Endothelial cell of umbilical vein (primary cell): Measurements from ENCODE around the gene HACE1. TPM values are rescaled to one million over a fixed set of nuclear protein-coding genes. Genes with fewer than 3 reads are reported as not detected.

Source experiments
- BruUV-seq: library from RNA; stranded (reverse); fragments of 400-500 nt; replicated peaks from 2 replicates; lab custom pipeline; 2021; lab: Mats Ljungman, UMichigan
- CTCF ChIA-PET: fragments of 300-600, 350-600 bp; sonication (Branson Sonifier 250); formaldehyde crosslinking; loops from one replicate; lab custom pipeline; 2021; ENCODE audit warnings: antibody characterized with exemption, inconsistent platforms; lab: Charles Lee
- POLR2A ChIA-PET: fragments of 300-600, 350-600 bp; sonication (Branson Sonifier 250); formaldehyde crosslinking; loops from one replicate; lab custom pipeline; 2021; ENCODE audit warnings: antibody characterized with exemption, inconsistent platforms; lab: Charles Lee
- DNase-seq: peaks from one replicate; pipeline ENCODE4 v3.0.0-alpha.2; 2011; ENCODE audit warnings: low read depth, low spot score
- FAIRE-seq: peaks from 2 replicates; lab custom pipeline; 2011; peaks lifted over from hg19 to GRCh38; lab: Jason Lieb, UNC
- H2AFZ ChIP-seq: 2 replicates; pipeline ENCODE4 v1.6.0; 2012; ENCODE audit warnings: low read depth, low read length, control low read depth, inconsistent platforms
- H3K27ac ChIP-seq: 2 replicates; pipeline ENCODE4 v1.5.1; 2011; ENCODE audit warnings: low read depth, mild to moderate bottlenecking, control low read depth, low read length, moderate library complexity; ENCODE audit not compliant: insufficient read depth
- H3K27me3 ChIP-seq, 2 experiments: 2 replicates each; pipeline versions ENCODE4 v1.6.0 to v1.6.1; 2011; ENCODE audit warnings: low read length in 2 of 2, mixed read lengths in 1 of 2; ENCODE audit not compliant: control insufficient read depth in 2 of 2, insufficient read depth in 2 of 2
- H3K36me3 ChIP-seq, 2 experiments: 2 replicates in 1 of 2; 3 replicates in 1 of 2; pipeline ENCODE4 v1.5.1; 2011; ENCODE audit warnings: low read length in 2 of 2, mild to moderate bottlenecking in 1 of 2, moderate library complexity in 1 of 2; ENCODE audit not compliant: control insufficient read depth in 2 of 2, insufficient read depth in 2 of 2; ENCODE audit errors: extremely low read depth in 1 of 2
- H3K4me1 ChIP-seq: 3 replicates; pipeline ENCODE4 v1.5.1; 2011; ENCODE audit warnings: mild to moderate bottlenecking, low read length; ENCODE audit not compliant: control insufficient read depth, insufficient read depth; ENCODE audit errors: extremely low read depth
- H3K4me2 ChIP-seq: 2 replicates; pipeline ENCODE4 v1.6.1; 2011; ENCODE audit warnings: low read length, control low read depth, mixed read lengths; ENCODE audit not compliant: insufficient read depth
- H3K4me3 ChIP-seq, 3 experiments: fragments of 200-600 bp in 1 of 3; sonication (generic), shearing (Covaris generic) in 1 of 3; replicated peaks in 1 of 3; 2 replicates each; pipeline ENCODE4 v1.5.1; 2011 to 2016; ENCODE audit warnings: control low read depth in 3 of 3, low read length in 3 of 3, mild to moderate bottlenecking in 2 of 3, inconsistent platforms in 1 of 3, low read depth in 1 of 3, moderate library complexity in 1 of 3; ENCODE audit not compliant: insufficient read depth in 1 of 3
- H3K79me2 ChIP-seq: 2 replicates; pipeline ENCODE4 v1.6.0; 2012; ENCODE audit warnings: low read length, inconsistent platforms; ENCODE audit not compliant: control insufficient read depth, insufficient read depth
- H3K9ac ChIP-seq: replicated peaks from 2 replicates; pipeline ENCODE3; 2011; ENCODE audit warnings: low read length, control low read depth; ENCODE audit not compliant: insufficient read depth; ENCODE audit errors: extremely low read depth
- H3K9me1 ChIP-seq: replicated peaks from 3 replicates; pipeline ENCODE4 v1.6.0; 2011; ENCODE audit warnings: mild to moderate bottlenecking, low read length; ENCODE audit not compliant: control insufficient read depth, insufficient read depth; ENCODE audit errors: extremely low read depth
- H3K9me3 ChIP-seq: replicated peaks from 2 replicates; pipeline ENCODE4 v1.5.1; 2012; ENCODE audit warnings: low read length, inconsistent platforms; ENCODE audit not compliant: control insufficient read depth, insufficient read depth
- H4K20me1 ChIP-seq: replicated peaks from 2 replicates; pipeline ENCODE3; 2011; ENCODE audit warnings: mild to moderate bottlenecking, low read length; ENCODE audit not compliant: control insufficient read depth, insufficient read depth; ENCODE audit errors: extremely low read depth
- CTCF ChIP-seq, 2 donors: IDR thresholded peaks; 1 replicate in 1 of 2; 2 replicates in 1 of 2; pipeline ENCODE4 v1.5.1; 2011; ENCODE audit warnings: low read length in 2 of 2, mild to moderate bottlenecking in 2 of 2, moderate library complexity in 2 of 2, control low read depth in 1 of 2, inconsistent platforms in 1 of 2, low read depth in 1 of 2; ENCODE audit not compliant: insufficient read depth in 1 of 2; ENCODE audit errors: extremely low read depth in 1 of 2
- EZH2 ChIP-seq: IDR thresholded peaks from 2 replicates; pipeline ENCODE4 v1.6.1; 2012; ENCODE audit warnings: borderline replicate concordance, low read depth, mild to moderate bottlenecking, moderate library complexity, low read length, inconsistent platforms; ENCODE audit not compliant: severe bottlenecking
- FOS ChIP-seq: IDR thresholded peaks from 2 replicates; pipeline ENCODE4 v1.6.1; 2011; ENCODE audit warnings: mild to moderate bottlenecking, low read length, moderate library complexity, borderline replicate concordance; ENCODE audit not compliant: insufficient read depth
- GATA2 ChIP-seq: IDR thresholded peaks from 2 replicates; pipeline ENCODE4 v1.7.0; 2011; ENCODE audit warnings: low read depth, mild to moderate bottlenecking, moderate library complexity, mixed read lengths, low read length; ENCODE audit not compliant: insufficient read length, insufficient read depth
- JUN ChIP-seq: IDR thresholded peaks from 2 replicates; pipeline ENCODE4 v1.6.1; 2011; ENCODE audit warnings: borderline replicate concordance, low read depth; ENCODE audit not compliant: insufficient read length, insufficient read depth
- MYC ChIP-seq: IDR thresholded peaks from one replicate; pipeline ENCODE4 v1.6.1; 2011; ENCODE audit warnings: mild to moderate bottlenecking, low read depth, low read length
- POLR2A ChIP-seq: IDR thresholded peaks from 2 replicates; pipeline ENCODE4 v1.6.1; 2012; ENCODE audit warnings: low read depth, mild to moderate bottlenecking, control low read depth, low read length
- POLR2AphosphoS5 ChIP-seq: IDR thresholded peaks from 2 replicates; pipeline ENCODE4 v1.6.1; 2012; ENCODE audit warnings: low read depth, mild to moderate bottlenecking, control low read depth, low read length, moderate library complexity; ENCODE audit not compliant: insufficient read depth
- dilution Hi-C: fragments of 300-500 bp; cut with MboI; formaldehyde crosslinking; loops from one replicate; pipeline ENCODE4 v1.15.0; 2019; ENCODE audit warnings: low sequenced_read_pairs; ENCODE audit not compliant: extremely low pct_ligation_motif_present
- intact Hi-C: fragments of 100-400 bp; cut with micrococcal nuclease; formaldehyde crosslinking; loops from one replicate; pipeline ENCODE4 v1.10.0; 2022
- polyA plus RNA-seq, 4 experiments: library from polyadenylated mRNA; depleted of rRNA in 3 of 4; stranded (reverse) in 3 of 4; unstranded in 1 of 4; fragments of >200 nt; gene quantifications; 2 replicates each; pipeline versions ENCODE4 v1.2.1 to v1.2.3, GENCODE V29; 2011 to 2012; ENCODE audit warnings: missing spikeins in 1 of 4
- total RNA-seq: library from RNA; stranded (reverse); gene quantifications from 2 replicates; pipeline ENCODE4 v1.2.3, GENCODE V29; 2021
- TF ChIP-seq, protein P1 (sequence below): IDR thresholded peaks from 2 replicates; pipeline ENCODE4 v1.6.1; 2011; ENCODE audit not compliant: insufficient read depth, insufficient read length

The HACE1 gene
- total and polyA plus RNA-seq, 2 donors (not counting 3 experiments of a cell fraction or from before 2014, with no cell fraction given), result 4.9 to 14.8 TPM

DNA sequence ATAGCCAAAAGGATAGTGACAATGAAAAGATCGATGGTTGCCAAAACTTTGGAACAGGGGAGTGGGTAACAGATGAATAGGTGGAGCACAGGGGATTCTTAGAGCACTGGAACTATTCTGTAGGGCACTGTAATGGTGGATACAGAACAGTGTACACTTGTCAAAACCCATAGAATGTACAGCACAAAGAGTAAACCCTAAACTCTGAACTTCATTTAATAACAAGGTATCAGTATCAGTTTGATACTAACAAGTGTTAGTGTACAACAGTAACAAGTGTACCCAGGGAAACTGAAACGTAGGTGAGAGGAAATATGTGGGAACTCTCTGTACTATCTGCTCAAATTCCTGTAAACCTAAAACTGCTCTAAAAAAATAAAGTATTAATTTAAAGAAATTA lies 179.2 kb downstream of the HACE1 start:
- DNase-seq (no peak), FAIRE-seq (no peak)
- dilution Hi-C loops (no loop called here), intact Hi-C loops (no loop called here)
- no peak for TF ChIP-seq JUN
- TF ChIP-seq, protein P1, sequence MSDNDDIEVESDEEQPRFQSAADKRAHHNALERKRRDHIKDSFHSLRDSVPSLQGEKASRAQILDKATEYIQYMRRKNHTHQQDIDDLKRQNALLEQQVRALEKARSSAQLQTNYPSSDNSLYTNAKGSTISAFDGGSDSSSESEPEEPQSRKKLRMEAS, result no peak
- TF ChIP-seq EZH2, result no peak
- no peak for TF ChIP-seq POLR2A
- no peak for TF ChIP-seq POLR2AphosphoS5
- no peak for TF ChIP-seq CTCF (IDR thresholded peaks at IDR 0.05; ENCODE audit: extremely low read depth in 1 of 2, insufficient read depth in 1 of 2, low read depth in 1 of 2, low read length in 2 of 2)
- TF ChIP-seq FOS, result no peak
- TF ChIP-seq GATA2, result no peak
- TF ChIP-seq MYC, result no peak
- no peaks in the 10 kb centered on the region for H3K9me3 ChIP-seq
- H3K4me2 ChIP-seq, result no peak overlapping the region
- CTCF ChIA-PET, result interaction anchor here (0.6 to 4.8 kb wide), 2 partner anchors 23 to 90 kb away, joined by 3 to 28 read pairs; no protein-coding TSS in a partner anchor
- H3K4me3 ChIP-seq, result no peak overlapping the region
- no peaks in the 10 kb centered on the region for H3K36me3 ChIP-seq
- no peak overlapping the region for H3K9ac ChIP-seq
- BruUV-seq, result no TSS peak
- H3K4me1 ChIP-seq, result no peaks in the 10 kb centered on the region
- no peaks in the 10 kb centered on the region for H3K9me1 ChIP-seq
- H4K20me1 ChIP-seq, result no peaks in the 10 kb centered on the region
- H3K79me2 ChIP-seq, result no peaks in the 10 kb centered on the region
- POLR2A ChIA-PET, result no interaction called here
- no peaks in the 10 kb centered on the region for H3K27me3 ChIP-seq
- H3K27ac ChIP-seq, result no peak overlapping the region
- peak overlapping the region; percentile 16 for H2AFZ ChIP-seq
